Spleen (tissue), 11 donors: ENCODE measurements around the gene UTP25. TPM values are rescaled to one million over a fixed set of nuclear protein-coding genes. Genes with fewer than 3 reads are reported as not detected.
A peak's percentile ranks its signal among the peaks of the same experiment; 100 is the strongest.

Source experiments
- DNase-seq: peaks from one replicate; pipeline ENCODE4 v3.0.0-alpha.2; 2020
- H3K27ac ChIP-seq, 8 donors: fragments of 200-600 bp; sonication (generic) in 7 of 8; 1 replicate in 4 of 8; 2 replicates in 4 of 8; pipeline versions ENCODE4 v1.5.0 to v1.8.0; 2016 to 2021; ENCODE audit warnings: inconsistent platforms in 4 of 8, mild to moderate bottlenecking in 4 of 8, moderate library complexity in 1 of 8
- H3K27me3 ChIP-seq, 7 donors: fragments of 200-600 bp; sonication (generic) in 6 of 7; replicated peaks in 1 of 7; 1 replicate in 4 of 7; 2 replicates in 3 of 7; pipeline versions ENCODE4 v1.5.0 to v1.8.0; 2016 to 2021; ENCODE audit warnings: inconsistent platforms in 3 of 7, mild to moderate bottlenecking in 1 of 7
- H3K36me3 ChIP-seq, 6 donors: fragments of 200-600 bp; sonication (generic) in 5 of 6; 1 replicate in 4 of 6; 2 replicates in 2 of 6; pipeline versions ENCODE4 v1.5.0 to v1.8.0; 2016 to 2021; ENCODE audit warnings: inconsistent platforms in 2 of 6
- H3K4me1 ChIP-seq, 6 donors: fragments of 200-600 bp; sonication (generic) in 5 of 6; 1 replicate in 3 of 6; 2 replicates in 3 of 6; pipeline versions ENCODE4 v1.5.0 to v1.8.0; 2016 to 2021; ENCODE audit warnings: inconsistent platforms in 3 of 6
- H3K4me3 ChIP-seq, 8 donors: fragments of 200-600 bp; sonication (generic) in 7 of 8; 1 replicate in 4 of 8; 2 replicates in 4 of 8; pipeline versions ENCODE4 v1.5.0 to v1.8.0; 2016 to 2021; ENCODE audit warnings: inconsistent platforms in 4 of 8, mild to moderate bottlenecking in 4 of 8, moderate library complexity in 2 of 8
- H3K9me3 ChIP-seq, 8 donors: fragments of 200-600 bp; sonication (generic) in 7 of 8; 1 replicate in 4 of 8; 2 replicates in 4 of 8; pipeline versions ENCODE4 v1.5.0 to v1.8.0; 2016 to 2021; ENCODE audit warnings: inconsistent platforms in 4 of 8
- POLR2A ChIP-seq, 3 donors: fragments of 450-650 bp; IDR thresholded peaks; one replicate each; pipeline ENCODE4 v1.5.1; 2017; ENCODE audit warnings: antibody characterized with exemption in 3 of 3, mild to moderate bottlenecking in 1 of 3
- POLR2AphosphoS5 ChIP-seq, 3 donors: sonication (generic); formaldehyde crosslinking; IDR thresholded peaks; one replicate each; pipeline ENCODE4 v1.5.1; 2017; ENCODE audit warnings: antibody characterized with exemption in 3 of 3
- WGBS, 5 donors: extraction: QIAGEN DNeasy Blood & Tissue Kit in 3 of 5; methylation state at CpG; one replicate each; pipeline versions ENCODE4 v1.1.5 to v1.1.7; 2013 to 2018; 5-methylcytosine and 5-hydroxymethylcytosine counted together
- intact Hi-C: fragments of 100-400 bp; cut with DNase I; formaldehyde crosslinking; loops from one replicate; pipeline ENCODE4 v1.15.0; 2023; ENCODE audit warnings: low total_unique reads
- polyA plus RNA-seq, 3 donors: library from polyadenylated mRNA; stranded (reverse); fragments of 200-250 nt; gene quantifications; one replicate each; pipeline ENCODE4 v1.2.1, GENCODE V29; 2013
- total RNA-seq, 7 donors: library from RNA; depleted of rRNA in 3 of 7; stranded (reverse); fragments of >200 nt in 3 of 7; fragmentation: NEBNext Ultra II Directional in 4 of 7; extraction: Animal tissue kit (Norgen Biotek cat#: 25700) in 4 of 7; gene quantifications; one replicate each; pipeline versions ENCODE4 v1.1.0 to v1.2.1, GENCODE V29; 2016 to 2021
- TF ChIP-seq, protein P1 (sequence below), 11 experiments: fragments of 200-600 bp in 7 of 11; fragments of 450-650 bp in 4 of 11; sonication (generic) in 4 of 11; IDR thresholded peaks in 8 of 11; conservative IDR thresholded peaks in 3 of 11; 1 replicate in 7 of 11; 2 replicates in 4 of 11; pipeline versions ENCODE4 v1.4.0 to v1.8.0; 2016 to 2021; ENCODE audit warnings: antibody characterized with exemption in 11 of 11, inconsistent platforms in 4 of 11, mild to moderate bottlenecking in 1 of 11
- donor health status: healthy with polysubstance abuse.
- donor health status: DM: no; HTN: no; CAD: no; lungs with moderate emphysema.
- donor health status: DM: no; HTN: no; CAD: no.
- donor health status: Bipolar disorder and iron deficiency.
- donor health status: healthy.
- donor health status: DM: no; HTN: no; CAD: no.
- donor health status: DM: yes; HTN: yes; CAD: no.

UTP25 gene
- total and polyA plus RNA-seq, 10 donors, result 1.8 to 13.4 (median 9.1) TPM

DNA sequence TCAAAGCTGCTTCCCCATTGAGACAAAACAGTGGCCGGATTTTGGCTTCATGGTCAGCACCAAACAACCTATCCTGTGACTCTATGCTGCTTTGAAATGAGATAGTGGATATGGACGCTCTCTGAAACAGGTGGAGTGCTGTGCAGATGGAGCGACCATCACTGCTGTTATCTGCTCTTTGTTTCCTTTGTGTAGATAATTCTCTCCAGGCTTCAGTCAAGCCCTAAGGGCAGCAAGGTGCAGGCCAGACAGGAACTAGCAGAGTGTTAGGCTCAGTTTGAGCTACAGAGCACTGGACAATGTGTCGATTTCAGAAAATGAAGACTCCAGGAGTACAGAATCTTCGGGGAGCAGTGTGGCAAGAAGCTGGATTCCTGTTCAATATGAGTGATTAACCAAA, 17.0 kb upstream of the UTP25 start:
- H3K27me3 ChIP-seq, result peaks cover 0 to 3% (median 0%) of the 10 kb centered on the region in 7 donors
- no peak overlapping the region for H3K4me3 ChIP-seq
- TF ChIP-seq POLR2A (IDR thresholded peaks at IDR 0.05) (no peak), POLR2AphosphoS5 (IDR thresholded peaks at IDR 0.05) (no peak)
- TF ChIP-seq, protein P1, sequence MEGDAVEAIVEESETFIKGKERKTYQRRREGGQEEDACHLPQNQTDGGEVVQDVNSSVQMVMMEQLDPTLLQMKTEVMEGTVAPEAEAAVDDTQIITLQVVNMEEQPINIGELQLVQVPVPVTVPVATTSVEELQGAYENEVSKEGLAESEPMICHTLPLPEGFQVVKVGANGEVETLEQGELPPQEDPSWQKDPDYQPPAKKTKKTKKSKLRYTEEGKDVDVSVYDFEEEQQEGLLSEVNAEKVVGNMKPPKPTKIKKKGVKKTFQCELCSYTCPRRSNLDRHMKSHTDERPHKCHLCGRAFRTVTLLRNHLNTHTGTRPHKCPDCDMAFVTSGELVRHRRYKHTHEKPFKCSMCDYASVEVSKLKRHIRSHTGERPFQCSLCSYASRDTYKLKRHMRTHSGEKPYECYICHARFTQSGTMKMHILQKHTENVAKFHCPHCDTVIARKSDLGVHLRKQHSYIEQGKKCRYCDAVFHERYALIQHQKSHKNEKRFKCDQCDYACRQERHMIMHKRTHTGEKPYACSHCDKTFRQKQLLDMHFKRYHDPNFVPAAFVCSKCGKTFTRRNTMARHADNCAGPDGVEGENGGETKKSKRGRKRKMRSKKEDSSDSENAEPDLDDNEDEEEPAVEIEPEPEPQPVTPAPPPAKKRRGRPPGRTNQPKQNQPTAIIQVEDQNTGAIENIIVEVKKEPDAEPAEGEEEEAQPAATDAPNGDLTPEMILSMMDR (IDR thresholded peaks at IDR 0.05 in 8 of 11, conservative IDR thresholded peaks at IDR 0.05 in 3 of 11), result no peak
- 77 to 93% (median 89%) methylated on average over 5 of the region's 5 CpGs for WGBS, 5 donors
- DNase-seq, result no peak
- no peaks in the 10 kb centered on the region for H3K9me3 ChIP-seq
- intact Hi-C loops, result no loop called here
- no peak overlapping the region for H3K27ac ChIP-seq
- peaks cover 0 to 11% (median 7%) of the 10 kb centered on the region in 6 donors for H3K4me1 ChIP-seq
- no peaks in the 10 kb centered on the region for H3K36me3 ChIP-seq

DNA sequence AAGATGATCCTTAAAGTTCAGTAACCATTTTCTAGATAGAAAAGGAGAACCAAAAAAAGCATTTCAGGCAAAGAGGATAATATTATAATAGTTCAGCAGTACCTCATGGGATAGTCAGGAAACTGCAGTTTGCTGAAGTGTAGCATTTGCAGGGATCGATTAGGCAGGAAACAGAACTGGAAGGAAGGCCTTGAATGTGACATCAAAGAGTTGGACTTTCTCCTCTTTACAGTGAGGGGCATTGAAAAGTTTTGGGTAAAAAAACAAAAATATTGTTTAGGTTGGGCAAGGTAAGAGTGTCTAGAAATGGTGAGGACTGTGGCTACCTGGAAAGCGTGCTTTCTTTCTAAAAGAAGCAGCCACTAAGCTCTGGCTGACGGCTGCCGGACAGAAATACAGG, 13.9 kb upstream of the UTP25 start:
- H3K27me3 ChIP-seq, result peaks cover 0 to 6% (median 0%) of the 10 kb centered on the region in 7 donors
- intact Hi-C loops, result no loop called here
- no peaks in the 10 kb centered on the region for H3K9me3 ChIP-seq
- no peak for DNase-seq
- no peak overlapping the region for H3K27ac ChIP-seq
- H3K36me3 ChIP-seq, result no peaks in the 10 kb centered on the region
- 81 to 94% (median 83%) methylated on average over 4 of the region's 4 CpGs for WGBS, 5 donors
- TF ChIP-seq, protein P1 (IDR thresholded peaks at IDR 0.05 in 8 of 11, conservative IDR thresholded peaks at IDR 0.05 in 3 of 11), result no peak
- no peak for TF ChIP-seq POLR2AphosphoS5 (IDR thresholded peaks at IDR 0.05)
- TF ChIP-seq POLR2A (IDR thresholded peaks at IDR 0.05), result no peak
- H3K4me1 ChIP-seq, result no peaks in the 10 kb centered on the region
- H3K4me3 ChIP-seq, result no peak overlapping the region

DNA sequence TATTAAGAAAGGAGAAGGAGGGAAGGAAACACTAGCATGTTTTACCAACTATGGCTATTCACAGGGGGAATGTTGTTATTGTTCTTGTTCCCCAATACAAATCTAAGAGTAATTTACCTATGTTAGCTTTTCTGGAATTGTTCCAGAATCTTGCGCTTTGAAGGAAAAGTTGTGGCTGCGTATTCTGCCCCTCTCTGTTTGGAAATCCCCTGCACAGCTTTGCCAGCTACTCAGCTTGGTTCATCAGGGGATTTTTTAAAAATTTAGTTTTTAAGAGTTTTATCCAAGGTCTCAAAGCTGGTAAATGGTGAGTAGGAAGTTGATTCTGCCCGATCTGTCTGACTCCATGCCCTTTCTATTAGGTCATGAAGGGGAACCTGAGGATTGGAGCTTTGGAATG, 12.3 kb upstream of the UTP25 start:
- Histone ChIP-seq H3K36me3 (no peaks in the 10 kb centered on the region), H3K4me1 (no peaks in the 10 kb centered on the region), H3K27ac (peak overlapping the region in 2 of 8 donors; percentile 22 to 45), H3K27me3 (peaks cover 0 to 21% (median 5%) of the 10 kb centered on the region in 7 donors), H3K4me3 (no peak overlapping the region), H3K9me3 (no peaks in the 10 kb centered on the region)
- WGBS, 5 donors, result 50 to 69% (median 58%) methylated on average over 3 of the region's 3 CpGs
- no peak for TF ChIP-seq POLR2AphosphoS5 (IDR thresholded peaks at IDR 0.05)
- no peak for DNase-seq
- intact Hi-C loops, result no loop called here

DNA sequence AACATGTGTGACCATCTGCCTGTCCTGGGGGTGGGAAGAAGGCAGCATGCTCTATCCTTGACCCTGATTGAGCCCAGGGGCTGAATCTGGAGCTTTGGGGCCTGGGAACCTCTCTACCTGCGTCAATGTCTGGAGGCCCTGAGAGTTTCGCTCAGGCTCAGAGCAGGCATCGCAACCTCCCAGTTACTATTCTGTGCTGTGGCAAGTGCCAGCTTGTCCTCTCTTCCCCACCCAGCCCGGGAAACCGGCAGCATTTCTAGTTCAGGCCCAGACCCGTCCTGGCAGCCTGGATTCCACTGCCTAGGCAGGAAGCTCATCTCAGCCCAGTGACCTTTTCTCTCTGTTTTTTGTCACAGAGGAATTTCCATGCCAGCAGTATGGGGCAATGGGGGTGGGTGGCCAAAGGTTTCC, 11.8 kb upstream of the UTP25 start:
- intact Hi-C loops, result no loop called here
- Histone ChIP-seq H3K4me3 (no peak overlapping the region), H3K27me3 (peaks cover 0 to 25% (median 5%) of the 10 kb centered on the region in 7 donors), H3K36me3 (no peaks in the 10 kb centered on the region), H3K9me3 (no peaks in the 10 kb centered on the region), H3K27ac (peak overlapping the region in 2 of 8 donors; percentile 22 to 45), H3K4me1 (no peaks in the 10 kb centered on the region)
- 62 to 81% (median 76%) methylated on average over 5 to 6 of the region's 6 CpGs for WGBS, 5 donors
- TF ChIP-seq POLR2AphosphoS5 (IDR thresholded peaks at IDR 0.05) (no peak), POLR2A (IDR thresholded peaks at IDR 0.05) (no peak)
- TF ChIP-seq, protein P1 (IDR thresholded peaks at IDR 0.05 in 8 of 11, conservative IDR thresholded peaks at IDR 0.05 in 3 of 11), result no peak
- DNase-seq, result no peak

DNA sequence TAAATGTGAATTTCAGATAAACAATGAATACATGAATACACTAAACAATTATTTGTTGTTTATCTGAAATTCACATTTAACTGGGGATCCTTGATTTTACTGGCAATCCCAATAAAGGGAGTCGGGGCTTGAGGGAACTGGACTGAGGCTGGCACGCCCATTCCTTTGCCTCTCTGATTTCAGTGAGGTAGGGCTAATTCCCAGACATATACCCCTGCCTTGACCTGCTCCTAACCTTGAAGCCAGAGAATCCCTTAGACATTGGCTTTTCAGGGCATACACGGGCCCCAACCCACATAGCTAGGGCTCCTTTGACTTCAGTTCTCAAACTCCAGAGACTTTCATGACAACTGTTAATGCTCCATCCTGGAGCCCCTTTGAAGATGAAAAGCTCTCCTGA, 10.8 kb upstream of the UTP25 start:
- WGBS, 5 donors, result 60 to 81% (median 73%) methylated on average over 3 of the region's 3 CpGs
- Histone ChIP-seq H3K27ac (no peak overlapping the region), H3K27me3 (peaks cover 0 to 34% (median 5%) of the 10 kb centered on the region in 7 donors), H3K4me3 (no peak overlapping the region), H3K9me3 (no peaks in the 10 kb centered on the region), H3K4me1 (no peaks in the 10 kb centered on the region), H3K36me3 (no peaks in the 10 kb centered on the region)
- no peak for TF ChIP-seq POLR2A (IDR thresholded peaks at IDR 0.05)
- no peak for TF ChIP-seq POLR2AphosphoS5 (IDR thresholded peaks at IDR 0.05)
- TF ChIP-seq, protein P1 (IDR thresholded peaks at IDR 0.05 in 8 of 11, conservative IDR thresholded peaks at IDR 0.05 in 3 of 11), result no peak
- intact Hi-C loops, result no loop called here
- DNase-seq, result no peak
